ENCODE data around the gene GOLT1A.
"Not testable (repeated sequence)": the region's sequence is repeated elsewhere in the genome, so short reads cannot be mapped to it uniquely, and the experiment has no call there.

Gene GOLT1A

DNA sequence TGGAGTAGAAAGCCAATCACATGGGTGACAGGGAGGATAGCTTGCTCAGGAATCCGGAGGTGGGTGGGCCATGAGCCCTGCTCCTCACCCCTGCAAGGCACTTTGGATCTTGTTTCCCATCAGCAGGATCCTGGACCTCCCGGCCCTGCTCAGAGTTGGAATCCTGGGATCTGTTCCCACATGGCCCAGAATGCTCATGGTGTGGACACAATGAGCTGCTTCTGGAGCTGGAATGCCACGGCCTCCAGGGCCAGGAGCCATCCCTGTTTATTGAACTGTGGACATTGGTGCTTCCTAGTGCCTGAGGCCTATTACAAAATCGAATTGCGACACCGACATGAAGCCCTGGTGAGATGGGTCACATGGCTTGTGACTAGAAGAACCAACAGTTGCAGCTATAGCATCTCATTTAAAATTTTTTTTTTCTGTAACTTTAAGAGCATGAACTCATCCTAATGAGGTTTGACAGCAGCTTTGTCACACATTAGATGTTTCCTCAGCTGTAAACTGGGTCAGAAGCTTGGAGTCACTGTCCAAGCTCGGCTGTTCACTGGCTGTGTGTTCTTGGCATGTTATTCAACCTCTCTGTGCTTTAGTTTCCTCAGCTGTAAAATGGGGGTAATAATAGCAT is 40.4 kb upstream of the GOLT1A start:
- H3K27me3 Mint-ChIP-seq (ENCODE audit: low read depth): no peaks in the 10 kb centered on the region
- no peaks in the 10 kb centered on the region for H3K36me3 Mint-ChIP-seq (ENCODE audit: low read depth)
- H3K27ac Mint-ChIP-seq: no peak overlapping the region
- peaks cover 1% of the 10 kb centered on the region for H3K4me1 Mint-ChIP-seq (ENCODE audit: low read depth)
- H3K4me3 Mint-ChIP-seq: no peak overlapping the region
- no peaks in the 10 kb centered on the region for H3K9me3 Mint-ChIP-seq

DNA sequence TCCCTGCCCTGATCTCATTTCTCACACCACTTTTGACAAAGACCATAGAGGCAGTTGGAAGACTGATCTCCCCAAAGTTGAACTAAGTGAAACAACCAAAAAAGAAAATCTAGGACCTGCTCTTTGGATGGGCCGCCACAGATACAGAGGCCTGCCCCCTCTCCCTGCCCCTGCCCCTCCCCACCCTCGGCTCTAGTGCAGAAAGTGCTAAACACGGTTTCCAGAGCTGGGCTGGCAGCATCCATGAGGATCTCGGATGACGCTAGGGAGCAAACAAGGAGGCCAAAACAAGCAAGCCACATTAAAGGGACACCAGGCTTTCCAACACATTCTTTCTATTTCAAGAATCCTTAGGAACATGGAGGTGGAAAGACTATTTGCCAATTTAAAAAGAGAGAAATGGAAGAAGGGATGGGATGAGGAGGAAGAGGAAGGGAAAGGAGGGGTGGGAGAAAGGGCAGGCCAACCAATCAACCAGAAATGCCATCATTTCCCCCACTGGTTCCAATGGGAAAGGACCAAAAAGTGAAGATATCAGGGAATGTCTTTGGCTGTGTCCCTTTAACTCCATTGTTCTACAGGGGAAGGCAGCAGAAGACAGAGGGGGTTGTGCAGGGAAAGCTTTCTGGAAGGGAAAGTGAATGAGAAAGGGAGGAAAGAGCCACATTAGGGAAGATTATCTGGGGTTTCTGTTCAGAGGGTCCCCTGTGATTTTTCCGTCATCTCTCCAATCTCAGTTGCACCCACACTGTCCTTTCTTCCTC is 38.3 kb upstream of the GOLT1A start:
- Mint-ChIP-seq H3K4me1 (ENCODE audit: low read depth) (no peaks in the 10 kb centered on the region), H3K9me3 (no peaks in the 10 kb centered on the region), H3K36me3 (ENCODE audit: low read depth) (no peaks in the 10 kb centered on the region), H3K4me3 (no peak overlapping the region), H3K27me3 (ENCODE audit: low read depth) (no peaks in the 10 kb centered on the region), H3K27ac (no peak overlapping the region)

DNA sequence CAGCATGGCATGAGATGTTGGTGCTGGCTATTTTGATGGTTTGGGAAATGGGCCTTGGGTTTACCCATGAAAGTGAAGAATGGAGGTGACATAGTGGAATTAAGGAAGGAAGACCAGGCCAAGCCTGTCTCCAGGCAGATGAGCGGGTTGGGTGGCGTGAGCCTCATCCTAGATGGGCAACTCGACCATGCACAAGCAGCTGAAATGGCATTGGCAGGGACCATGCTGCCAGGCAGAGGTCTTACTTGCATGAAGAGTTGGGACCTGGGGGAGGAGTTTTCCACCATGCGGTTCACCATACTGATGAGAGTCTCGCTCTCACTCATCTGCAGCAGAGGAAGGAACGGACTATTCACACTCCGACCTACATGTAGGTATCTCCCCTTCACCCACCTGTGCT is 37.5 kb upstream of the GOLT1A start:
- Mint-ChIP-seq H3K27ac (no peak overlapping the region), H3K36me3 (ENCODE audit: low read depth) (no peaks in the 10 kb centered on the region), H3K4me1 (ENCODE audit: low read depth) (no peaks in the 10 kb centered on the region), H3K4me3 (no peak overlapping the region), H3K27me3 (ENCODE audit: low read depth) (no peaks in the 10 kb centered on the region), H3K9me3 (no peaks in the 10 kb centered on the region)

DNA sequence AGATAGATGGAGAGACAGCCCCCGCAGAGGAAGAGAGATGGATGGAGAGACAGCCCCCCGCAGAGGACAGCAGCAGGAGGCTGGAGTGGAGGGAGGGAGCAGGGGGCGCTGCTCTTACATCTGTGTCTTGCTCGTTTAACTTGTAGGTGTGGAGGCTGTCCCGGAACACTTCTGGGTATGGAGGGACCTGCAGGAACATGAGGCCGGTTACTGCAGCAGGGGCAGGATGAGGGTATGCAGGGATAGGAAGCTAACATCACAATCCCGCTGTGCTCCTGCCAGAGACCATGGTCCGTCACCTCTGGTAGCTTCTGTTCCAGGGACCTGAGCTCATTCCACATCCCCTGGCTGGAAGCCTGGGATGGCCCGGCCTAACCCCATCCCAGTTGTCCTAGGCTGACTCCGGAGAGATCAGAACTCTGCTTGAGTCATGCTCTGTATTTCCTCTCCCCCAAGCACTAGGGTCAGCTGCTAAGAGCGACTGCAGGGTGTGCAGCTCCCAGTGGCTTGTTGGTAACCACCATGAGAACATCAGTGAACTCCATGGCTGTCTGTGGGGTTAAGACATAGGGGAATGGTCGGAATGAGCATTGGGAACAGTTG is 36.7 kb upstream of the GOLT1A start:
- Mint-ChIP-seq H3K9me3 (no peaks in the 10 kb centered on the region), H3K27me3 (ENCODE audit: low read depth) (no peaks in the 10 kb centered on the region), H3K36me3 (ENCODE audit: low read depth) (no peaks in the 10 kb centered on the region), H3K4me1 (ENCODE audit: low read depth) (no peaks in the 10 kb centered on the region), H3K4me3 (no peak overlapping the region), H3K27ac (no peak overlapping the region)

DNA sequence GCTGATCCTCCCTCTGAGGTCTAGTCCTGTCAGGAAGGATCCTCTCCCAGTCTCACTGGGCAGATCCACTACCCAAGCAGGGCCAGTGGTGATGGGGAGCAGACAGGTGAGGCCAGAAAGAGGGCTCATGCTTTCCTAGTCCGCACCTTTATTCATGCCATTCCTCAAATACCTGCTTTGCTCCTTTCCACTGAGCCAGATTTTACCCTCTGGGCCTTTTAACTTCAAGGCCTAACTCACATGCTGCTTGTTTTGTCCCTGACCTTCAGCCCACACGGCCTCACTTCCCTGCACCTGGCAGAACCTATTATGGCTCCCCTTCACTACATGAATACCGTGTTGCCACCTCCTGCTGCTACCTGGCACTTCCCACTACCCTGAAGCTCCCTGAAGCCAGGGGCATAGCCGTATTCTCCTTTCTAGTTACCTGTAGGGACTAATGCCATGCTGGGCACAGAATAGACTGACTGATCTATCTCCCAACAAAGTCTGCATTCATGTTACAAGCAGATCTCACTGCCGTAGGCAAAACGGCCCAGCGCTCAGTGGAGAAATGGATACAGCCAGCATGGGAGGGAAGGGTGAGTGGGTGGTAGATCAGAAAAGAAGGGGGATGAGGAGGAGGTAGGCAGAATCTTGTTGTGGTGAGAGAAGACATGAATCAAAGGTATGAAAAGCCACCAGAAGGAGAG is 36.1 kb upstream of the GOLT1A start:
- Mint-ChIP-seq H3K9me3 (no peaks in the 10 kb centered on the region), H3K4me3 (no peak overlapping the region), H3K27ac (no peak overlapping the region), H3K4me1 (ENCODE audit: low read depth) (no peaks in the 10 kb centered on the region), H3K36me3 (ENCODE audit: low read depth) (no peaks in the 10 kb centered on the region), H3K27me3 (ENCODE audit: low read depth) (no peaks in the 10 kb centered on the region)

DNA sequence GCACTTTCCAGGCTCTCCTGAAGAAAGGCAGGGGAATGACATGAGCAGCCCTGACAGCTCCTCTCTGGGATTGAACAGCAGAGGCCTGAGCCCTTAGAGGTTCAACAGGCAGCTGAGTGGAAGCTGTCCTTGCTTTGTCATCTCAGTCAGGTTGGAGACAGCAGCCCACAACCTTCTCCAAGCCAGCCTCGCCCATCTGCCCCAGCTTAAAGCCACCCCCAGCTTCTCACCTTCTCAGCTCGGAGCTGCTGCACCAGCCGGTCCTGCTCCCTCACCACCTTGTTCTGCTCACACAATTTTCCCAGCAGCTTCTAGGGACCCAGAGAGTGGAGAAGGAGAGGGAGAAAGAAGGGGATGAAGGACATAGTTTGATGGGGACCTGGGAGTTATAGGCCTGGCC is 35.2 kb upstream of the GOLT1A start:
- H3K4me3 Mint-ChIP-seq: no peak overlapping the region
- no peak overlapping the region for H3K27ac Mint-ChIP-seq
- H3K4me1 Mint-ChIP-seq (ENCODE audit: low read depth): no peaks in the 10 kb centered on the region
- H3K9me3 Mint-ChIP-seq: no peaks in the 10 kb centered on the region
- H3K36me3 Mint-ChIP-seq (ENCODE audit: low read depth): no peaks in the 10 kb centered on the region
- no peaks in the 10 kb centered on the region for H3K27me3 Mint-ChIP-seq (ENCODE audit: low read depth)

DNA sequence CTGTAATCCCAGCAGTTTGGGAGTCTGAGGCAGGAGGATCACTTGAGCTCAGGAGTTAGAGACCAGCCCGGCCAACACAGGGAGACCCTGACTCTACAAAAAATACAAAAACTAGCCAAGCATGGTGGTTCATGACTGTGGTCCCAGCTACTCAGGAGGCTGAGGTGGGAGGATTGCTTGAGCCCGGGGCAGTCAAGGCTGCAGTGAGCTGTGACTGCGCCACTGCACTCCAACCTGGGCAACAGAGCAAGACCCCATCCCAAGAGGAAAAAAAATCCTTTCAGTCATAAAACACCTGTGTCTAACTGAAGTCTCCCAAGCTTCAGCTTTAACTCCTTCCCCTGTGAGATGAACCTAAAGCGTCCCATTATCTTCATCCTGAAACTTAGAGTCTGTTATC is 33.1 kb upstream of the GOLT1A start:
- Mint-ChIP-seq H3K9me3 (no peaks in the 10 kb centered on the region), H3K36me3 (ENCODE audit: low read depth) (no peaks in the 10 kb centered on the region), H3K27ac (no peak overlapping the region), H3K27me3 (ENCODE audit: low read depth) (no peaks in the 10 kb centered on the region), H3K4me3 (no peak overlapping the region), H3K4me1 (ENCODE audit: low read depth) (no peaks in the 10 kb centered on the region)

DNA sequence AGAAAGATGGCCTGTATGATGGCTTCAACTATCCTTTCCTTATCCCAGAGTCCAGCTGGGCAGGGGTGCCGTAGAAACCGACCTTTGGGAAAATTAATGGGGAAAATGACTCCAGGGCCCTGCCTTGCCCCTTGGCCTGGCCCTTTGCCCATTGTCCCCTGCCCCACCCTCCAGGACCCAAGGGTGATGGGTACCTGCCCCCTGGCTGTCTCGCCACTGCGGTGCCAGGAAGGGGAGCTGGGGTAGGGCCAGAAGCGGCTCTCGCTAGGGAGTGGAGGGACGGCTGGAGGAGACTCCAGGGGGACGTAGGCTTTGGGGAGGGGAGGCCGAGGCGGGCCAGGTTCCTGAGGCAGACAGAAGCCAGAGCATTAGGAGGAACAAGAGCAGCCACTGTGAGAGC is 29.1 kb upstream of the GOLT1A start:
- Mint-ChIP-seq H3K27me3 (ENCODE audit: low read depth) (no peaks in the 10 kb centered on the region), H3K4me3 (no peak overlapping the region), H3K9me3 (no peaks in the 10 kb centered on the region), H3K4me1 (ENCODE audit: low read depth) (no peaks in the 10 kb centered on the region), H3K36me3 (ENCODE audit: low read depth) (no peaks in the 10 kb centered on the region), H3K27ac (no peak overlapping the region)

DNA sequence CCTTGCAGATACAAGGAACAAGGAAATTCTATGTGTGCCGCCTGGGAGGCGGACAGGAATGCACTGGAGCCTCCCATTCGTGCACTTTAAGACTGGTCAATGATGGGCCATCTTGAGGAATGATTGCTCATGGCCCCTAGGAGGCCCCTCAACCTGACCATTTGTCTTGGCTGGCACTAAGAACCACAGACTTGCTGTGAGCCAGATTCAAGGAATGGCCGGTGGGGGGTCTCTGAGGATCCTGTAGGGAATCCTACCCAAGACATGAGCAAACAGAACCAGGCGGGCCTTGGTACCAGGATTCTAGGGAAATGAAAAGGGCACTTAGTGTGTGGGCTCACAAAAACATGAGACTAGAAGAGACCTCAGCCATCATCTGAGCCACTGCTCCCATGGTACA is 28.1 kb upstream of the GOLT1A start:
- Mint-ChIP-seq H3K9me3 (no peaks in the 10 kb centered on the region), H3K27ac (no peak overlapping the region), H3K4me1 (ENCODE audit: low read depth) (no peaks in the 10 kb centered on the region), H3K27me3 (ENCODE audit: low read depth) (no peaks in the 10 kb centered on the region), H3K4me3 (no peak overlapping the region), H3K36me3 (ENCODE audit: low read depth) (no peaks in the 10 kb centered on the region)

DNA sequence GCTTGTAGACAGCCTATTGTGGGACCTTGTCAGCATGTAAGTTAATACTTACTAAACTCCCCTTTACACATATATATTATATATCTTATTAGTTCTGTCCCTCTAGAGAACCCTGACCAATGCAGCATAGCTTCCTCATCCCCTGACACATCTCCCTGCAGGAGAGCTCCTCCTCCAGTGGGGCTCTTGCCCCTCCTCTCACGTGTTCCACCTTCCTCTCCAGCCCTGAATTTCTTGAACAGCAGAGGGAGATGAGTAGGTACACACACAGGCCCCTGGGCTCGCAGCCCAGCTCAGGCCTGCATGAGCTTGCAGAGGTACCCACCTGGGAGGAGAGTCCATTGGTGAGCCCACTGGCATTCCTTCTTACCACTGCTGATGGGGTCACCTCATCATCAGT is 27.3 kb upstream of the GOLT1A start:
- Mint-ChIP-seq H3K9me3 (no peaks in the 10 kb centered on the region), H3K36me3 (ENCODE audit: low read depth) (no peaks in the 10 kb centered on the region), H3K4me1 (ENCODE audit: low read depth) (no peaks in the 10 kb centered on the region), H3K27ac (no peak overlapping the region), H3K4me3 (no peak overlapping the region), H3K27me3 (ENCODE audit: low read depth) (peaks cover under 1% of the 10 kb centered on the region)

DNA sequence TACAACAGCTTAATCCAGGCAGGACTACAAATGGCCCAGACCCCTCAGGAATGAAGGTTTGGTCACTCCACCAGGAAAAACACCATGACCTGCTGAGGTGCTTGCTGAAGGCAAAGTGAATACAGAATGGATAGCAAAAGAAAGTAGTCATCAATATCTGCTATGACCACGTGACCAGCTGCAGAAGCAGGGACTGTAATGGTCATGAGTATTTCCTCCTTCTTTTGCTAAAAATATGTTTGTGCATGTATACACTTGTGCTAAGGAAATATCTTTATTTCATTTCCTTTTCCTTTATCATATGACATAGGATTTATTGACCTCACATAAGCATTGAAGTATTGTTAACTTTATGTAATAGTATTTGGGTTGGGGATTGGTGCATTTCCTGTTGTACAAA is 26.4 kb upstream of the GOLT1A start:
- Mint-ChIP-seq H3K4me3 (no peak overlapping the region), H3K9me3 (no peaks in the 10 kb centered on the region), H3K27me3 (ENCODE audit: low read depth) (peaks cover 5% of the 10 kb centered on the region), H3K27ac (no peak overlapping the region), H3K4me1 (ENCODE audit: low read depth) (no peaks in the 10 kb centered on the region), H3K36me3 (ENCODE audit: low read depth) (no peaks in the 10 kb centered on the region)

DNA sequence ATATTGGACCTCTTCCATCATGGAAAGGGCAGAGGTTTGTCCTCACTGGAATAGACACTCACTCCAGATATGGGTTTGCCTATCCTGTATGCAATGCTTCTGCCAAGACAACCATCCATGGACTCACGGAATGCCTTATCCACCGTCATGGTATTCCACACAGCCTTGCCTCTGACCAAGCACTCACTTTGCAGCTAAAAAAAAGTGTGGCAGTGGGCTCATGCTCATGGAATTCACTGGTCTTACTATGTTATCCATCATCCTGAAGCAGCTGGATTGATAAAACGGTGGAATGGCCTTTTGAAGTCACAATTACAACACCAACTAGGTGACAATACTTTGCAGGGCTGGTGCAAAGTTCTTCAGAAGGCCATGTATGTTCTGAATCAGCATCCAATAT is 25.6 kb upstream of the GOLT1A start:
- H3K27me3 Mint-ChIP-seq (ENCODE audit: low read depth); H3K4me3 Mint-ChIP-seq; H3K36me3 Mint-ChIP-seq (ENCODE audit: low read depth); H3K27ac Mint-ChIP-seq; H3K9me3 Mint-ChIP-seq; H3K4me1 Mint-ChIP-seq (ENCODE audit: low read depth): not testable (repeated sequence)

DNA sequence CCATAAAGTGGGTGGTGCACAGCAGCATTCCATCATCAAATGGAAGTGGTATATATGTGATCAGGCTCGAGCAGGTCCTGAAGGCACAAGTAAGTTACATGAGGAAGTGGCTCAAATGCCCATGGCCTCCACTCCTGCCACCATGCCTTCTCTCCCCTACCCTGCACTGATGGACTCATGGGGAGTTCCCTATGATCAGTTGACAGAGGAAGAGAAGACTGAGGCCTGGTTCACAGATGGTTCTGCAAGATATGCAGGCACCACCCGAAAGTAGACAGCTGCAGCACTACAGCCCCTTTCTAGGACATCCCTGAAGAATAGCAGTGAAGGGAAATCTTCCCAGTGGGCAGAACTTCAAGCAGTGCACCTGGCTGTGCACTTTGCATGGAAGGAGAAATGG is 24.7 kb upstream of the GOLT1A start:
- H3K4me1 Mint-ChIP-seq (ENCODE audit: low read depth); H3K27ac Mint-ChIP-seq; H3K4me3 Mint-ChIP-seq; H3K27me3 Mint-ChIP-seq (ENCODE audit: low read depth); H3K36me3 Mint-ChIP-seq (ENCODE audit: low read depth); H3K9me3 Mint-ChIP-seq: not testable (repeated sequence)

DNA sequence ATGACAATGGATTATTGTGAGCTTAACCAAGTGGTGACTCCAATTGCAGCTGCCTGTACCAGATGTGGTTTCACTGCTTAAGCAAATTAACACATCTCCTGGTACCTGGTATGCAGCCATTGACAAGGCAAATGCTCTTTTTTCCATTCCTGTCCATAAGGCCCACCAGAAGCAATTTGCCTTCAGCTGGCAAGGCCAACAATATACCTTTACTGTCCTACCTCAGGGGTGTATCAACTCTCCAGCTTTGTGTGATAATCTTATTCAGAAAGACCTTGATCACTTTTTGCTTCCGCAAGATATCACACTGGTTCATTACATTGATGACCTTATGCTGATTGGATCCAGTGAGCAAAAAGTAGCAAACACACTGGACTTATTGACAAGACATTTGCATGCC is 23.7 kb upstream of the GOLT1A start:
- H3K27ac Mint-ChIP-seq; H3K4me1 Mint-ChIP-seq (ENCODE audit: low read depth); H3K9me3 Mint-ChIP-seq; H3K27me3 Mint-ChIP-seq (ENCODE audit: low read depth); H3K4me3 Mint-ChIP-seq; H3K36me3 Mint-ChIP-seq (ENCODE audit: low read depth): not testable (repeated sequence)

DNA sequence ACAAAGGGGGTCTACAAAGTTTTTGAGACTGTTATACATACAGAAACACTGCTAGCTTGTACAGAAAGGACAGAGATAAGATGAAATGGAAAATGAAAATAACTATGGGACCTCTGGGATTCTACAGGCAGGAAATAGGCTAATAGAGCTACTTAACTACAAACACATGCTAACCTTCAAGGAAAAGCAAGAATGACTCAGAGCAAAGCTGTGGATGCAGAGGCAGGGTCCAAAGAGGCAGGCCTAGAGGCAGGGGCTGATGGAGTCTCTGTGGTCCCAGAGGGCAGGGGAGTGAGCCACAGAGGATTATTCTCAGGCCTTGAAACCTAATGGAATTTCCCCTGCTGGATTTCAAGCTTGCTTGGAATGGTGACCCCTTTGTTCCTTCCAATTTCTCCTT is 18.7 kb upstream of the GOLT1A start:
- Mint-ChIP-seq H3K36me3 (ENCODE audit: low read depth) (no peaks in the 10 kb centered on the region), H3K27ac (no peak overlapping the region), H3K4me3 (no peak overlapping the region), H3K27me3 (ENCODE audit: low read depth) (peaks cover 5% of the 10 kb centered on the region), H3K9me3 (no peaks in the 10 kb centered on the region), H3K4me1 (ENCODE audit: low read depth) (no peaks in the 10 kb centered on the region)
